ENCODE data around the gene NT5DC1. TPM values are rescaled to one million over a fixed set of nuclear protein-coding genes. Genes with fewer than 3 reads are reported as not detected.
A peak's percentile ranks its signal among the peaks of the same experiment; 100 is the strongest.

Gene NT5DC1
- total RNA-seq, 1 experiment from 2014 or later = 37.9 TPM

GRCh38 chr6:116210750-116211425 is 110.2 kb downstream of the NT5DC1 start:
- no peaks in the 10 kb centered on the region for H3K9me3 ChIP-seq (ENCODE audit: low read depth, low read length, poor library complexity, severe bottlenecking)
- no peak overlapping the region for H3K4me3 ChIP-seq (ENCODE audit: low read depth, low read length, poor library complexity, severe bottlenecking)
- BruUV-seq (replicated peaks) = no TSS peak
- intact Hi-C loops (cut with micrococcal nuclease; ENCODE audit: unreplicated experiment) = loop anchor here (10.0 kb wide), 1 partner anchor 634 kb away; no protein-coding TSS in a partner anchor
- CTCF ChIA-PET = no interaction called here
- no peak for TF ChIP-seq EZH2 (IDR thresholded peaks at IDR 0.05; ENCODE audit: borderline replicate concordance, low read depth, low read length, poor library complexity, severe bottlenecking)
- no peak for TF ChIP-seq CTCF (conservative IDR thresholded peaks at IDR 0.05; ENCODE audit: low read depth, low read length)
- DNase-seq (ENCODE audit: low spot score) = no peak
- no peaks in the 10 kb centered on the region for H3K4me1 ChIP-seq (ENCODE audit: insufficient read depth, low read length, poor library complexity, severe bottlenecking)
- no peaks in the 10 kb centered on the region for H3K36me3 ChIP-seq (ENCODE audit: insufficient read depth, low read length, poor library complexity, severe bottlenecking)
- H3K27me3 ChIP-seq (replicated peaks; ENCODE audit: insufficient read depth, low read depth, low read length, poor library complexity) = no peaks in the 10 kb centered on the region
- no peak overlapping the region for H3K27ac ChIP-seq (ENCODE audit: low read depth, low read length, poor library complexity, severe bottlenecking)
- POLR2A ChIA-PET (ENCODE audit: low non-redundant PET) = no interaction called here

DNA sequence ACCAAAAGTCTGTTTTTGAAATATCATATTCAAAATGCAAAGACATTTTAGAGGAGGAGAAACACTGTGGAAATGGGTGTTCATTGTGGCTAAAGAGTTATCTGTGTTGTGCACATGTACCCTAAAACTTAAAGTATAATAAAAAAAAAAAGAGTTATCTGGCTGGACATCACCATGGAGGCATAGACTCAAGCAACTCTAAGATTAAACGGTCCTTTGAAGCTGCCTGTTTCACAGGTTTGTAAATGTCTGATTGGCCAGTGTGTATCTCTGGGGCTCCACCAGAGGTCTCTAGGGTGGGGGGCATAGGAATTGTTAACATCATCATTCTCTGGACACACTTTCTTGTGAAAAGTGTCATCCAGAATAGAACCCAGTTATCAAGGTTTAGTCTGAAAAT is 114.0 kb downstream of the NT5DC1 start:
- TF ChIP-seq CTCF (conservative IDR thresholded peaks at IDR 0.05; ENCODE audit: low read depth, low read length) = no peak
- no peak for TF ChIP-seq EZH2 (IDR thresholded peaks at IDR 0.05; ENCODE audit: borderline replicate concordance, low read depth, low read length, poor library complexity, severe bottlenecking)
- DNase-seq (ENCODE audit: low spot score) = no peak
- Histone ChIP-seq H3K9me3 (ENCODE audit: low read depth, low read length, poor library complexity, severe bottlenecking) (no peaks in the 10 kb centered on the region), H3K27me3 (replicated peaks; ENCODE audit: insufficient read depth, low read depth, low read length, poor library complexity) (no peaks in the 10 kb centered on the region), H3K36me3 (ENCODE audit: insufficient read depth, low read length, poor library complexity, severe bottlenecking) (no peaks in the 10 kb centered on the region), H3K4me3 (ENCODE audit: low read depth, low read length, poor library complexity, severe bottlenecking) (no peak overlapping the region), H3K4me1 (ENCODE audit: insufficient read depth, low read length, poor library complexity, severe bottlenecking) (peaks cover 5% of the 10 kb centered on the region), H3K27ac (ENCODE audit: low read depth, low read length, poor library complexity, severe bottlenecking) (no peak overlapping the region)
- POLR2A ChIA-PET (ENCODE audit: low non-redundant PET) = no interaction called here
- BruUV-seq (replicated peaks) = no TSS peak
- CTCF ChIA-PET = no interaction called here
- intact Hi-C loops (cut with micrococcal nuclease; ENCODE audit: unreplicated experiment) = loop anchor here (5.0 to 10.0 kb wide), 3 partner anchors 348 to 753 kb away; no protein-coding TSS in a partner anchor

DNA sequence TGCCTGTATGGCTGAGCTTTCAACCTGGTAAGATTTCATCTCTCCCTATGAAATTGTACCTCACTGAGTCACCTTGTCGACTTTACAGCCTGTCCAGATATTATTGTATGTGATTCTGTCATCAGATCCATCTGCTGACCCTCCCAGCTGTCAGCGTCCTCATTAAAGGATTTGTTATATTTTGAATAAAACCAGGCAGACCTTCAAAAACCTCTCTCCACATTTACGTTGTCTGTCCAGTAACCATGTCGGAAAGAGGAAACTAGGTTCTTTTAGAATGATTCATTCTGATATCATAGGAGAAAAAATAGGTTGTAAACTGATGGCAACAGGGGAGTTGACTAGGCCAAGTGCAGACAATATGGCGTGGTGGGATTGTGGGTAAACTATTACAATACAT is 114.8 kb downstream of the NT5DC1 start:
- Histone ChIP-seq H3K36me3 (ENCODE audit: insufficient read depth, low read length, poor library complexity, severe bottlenecking) (no peaks in the 10 kb centered on the region), H3K27me3 (replicated peaks; ENCODE audit: insufficient read depth, low read depth, low read length, poor library complexity) (no peaks in the 10 kb centered on the region), H3K9me3 (ENCODE audit: low read depth, low read length, poor library complexity, severe bottlenecking) (no peaks in the 10 kb centered on the region), H3K4me1 (ENCODE audit: insufficient read depth, low read length, poor library complexity, severe bottlenecking) (peaks cover 10% of the 10 kb centered on the region), H3K4me3 (ENCODE audit: low read depth, low read length, poor library complexity, severe bottlenecking) (no peak overlapping the region), H3K27ac (ENCODE audit: low read depth, low read length, poor library complexity, severe bottlenecking) (no peak overlapping the region)
- POLR2A ChIA-PET (ENCODE audit: low non-redundant PET) = no interaction called here
- intact Hi-C loops (cut with micrococcal nuclease; ENCODE audit: unreplicated experiment) = loop anchor here (5.0 to 10.0 kb wide), 3 partner anchors 347 to 752 kb away; no protein-coding TSS in a partner anchor
- no peak for DNase-seq (ENCODE audit: low spot score)
- CTCF ChIA-PET = no interaction called here
- BruUV-seq (replicated peaks) = no TSS peak
- no peak for TF ChIP-seq EZH2 (IDR thresholded peaks at IDR 0.05; ENCODE audit: borderline replicate concordance, low read depth, low read length, poor library complexity, severe bottlenecking)

DNA sequence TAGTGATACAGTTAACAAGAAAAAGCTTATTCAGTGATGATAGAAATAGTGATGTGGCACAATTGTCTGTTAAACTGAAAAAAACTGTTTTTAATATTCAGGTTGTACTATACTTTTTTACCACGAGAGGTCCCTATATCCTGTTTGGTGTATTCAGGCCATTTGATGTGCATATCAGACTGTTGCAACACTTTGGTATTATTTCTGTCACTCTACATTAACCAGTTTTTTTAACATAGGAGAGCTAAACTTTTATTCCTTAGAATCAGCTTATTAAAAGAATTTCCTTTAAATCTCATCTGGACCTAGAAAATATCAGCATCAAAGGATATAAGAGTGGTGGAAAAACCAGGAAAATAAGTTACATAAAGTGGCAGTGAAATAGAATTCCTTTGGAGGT is 116.4 kb downstream of the NT5DC1 start:
- no TSS peak for BruUV-seq (replicated peaks)
- peak; percentile 64 for DNase-seq (ENCODE audit: low spot score)
- no peaks in the 10 kb centered on the region for H3K36me3 ChIP-seq (ENCODE audit: insufficient read depth, low read length, poor library complexity, severe bottlenecking)
- no peaks in the 10 kb centered on the region for H3K27me3 ChIP-seq (replicated peaks; ENCODE audit: insufficient read depth, low read depth, low read length, poor library complexity)
- no peak overlapping the region for H3K4me3 ChIP-seq (ENCODE audit: low read depth, low read length, poor library complexity, severe bottlenecking)
- ChIA-PET CTCF (no interaction called here), POLR2A (ENCODE audit: low non-redundant PET) (no interaction called here)
- intact Hi-C loops (cut with micrococcal nuclease; ENCODE audit: unreplicated experiment) = loop anchor here (5.0 to 10.0 kb wide), 3 partner anchors 345 to 750 kb away; no protein-coding TSS in a partner anchor
- peak; percentile 73 for TF ChIP-seq CTCF (conservative IDR thresholded peaks at IDR 0.05; ENCODE audit: low read depth, low read length)
- no peak for TF ChIP-seq EZH2 (IDR thresholded peaks at IDR 0.05; ENCODE audit: borderline replicate concordance, low read depth, low read length, poor library complexity, severe bottlenecking)
- peaks cover 16% of the 10 kb centered on the region for H3K4me1 ChIP-seq (ENCODE audit: insufficient read depth, low read length, poor library complexity, severe bottlenecking)
- H3K27ac ChIP-seq (ENCODE audit: low read depth, low read length, poor library complexity, severe bottlenecking) = peak overlapping the region; percentile 37
- H3K9me3 ChIP-seq (ENCODE audit: low read depth, low read length, poor library complexity, severe bottlenecking) = no peaks in the 10 kb centered on the region
